ENCODE measurements around the gene MAGI2. TPM values are rescaled to one million over a fixed set of nuclear protein-coding genes. Genes with fewer than 3 reads are reported as not detected.

Gene MAGI2
- total RNA-seq, 1 experiment from 2014 or later, result 0.25 TPM

DNA sequence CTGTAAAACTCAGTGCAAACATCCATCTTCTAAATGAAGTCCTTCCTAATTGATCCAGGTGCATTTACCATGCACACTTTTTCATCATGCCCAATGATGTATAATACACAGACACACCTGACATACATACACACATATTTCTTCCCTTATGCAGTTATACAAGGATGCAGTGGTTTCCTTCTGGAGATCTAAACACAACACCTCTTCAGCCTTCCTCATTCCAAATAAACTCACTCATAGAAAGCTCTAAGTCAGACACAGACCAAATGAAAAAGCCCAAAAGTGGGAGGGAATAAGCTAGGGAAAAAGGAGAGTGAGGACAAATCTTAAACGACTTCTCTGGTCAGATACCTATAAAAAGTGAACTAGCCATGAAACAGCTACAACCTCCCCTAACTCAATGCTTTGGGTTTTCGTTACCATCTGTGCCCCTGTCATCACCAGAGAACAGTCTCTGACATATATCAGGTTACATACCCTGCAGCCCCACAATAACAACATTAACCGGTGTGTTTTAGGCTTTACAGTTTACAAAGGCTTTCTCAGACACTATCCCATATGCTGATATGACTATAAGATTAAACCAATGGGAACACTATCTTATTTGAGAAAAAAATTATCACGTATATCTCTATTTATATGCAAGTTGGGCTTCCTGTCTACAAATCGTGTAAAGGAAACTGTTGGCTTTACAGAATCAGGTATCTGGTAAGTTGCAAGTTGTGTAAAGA, 979.7 kb downstream of the MAGI2 start:
- Mint-ChIP-seq H3K27ac (ENCODE audit: unreplicated experiment) (no peak overlapping the region), H3K4me3 (ENCODE audit: unreplicated experiment) (no peak overlapping the region), H3K27me3 (ENCODE audit: insufficient read depth, unreplicated experiment) (no peaks in the 10 kb centered on the region), H3K4me1 (ENCODE audit: low read depth, unreplicated experiment) (no peaks in the 10 kb centered on the region), H3K9me3 (ENCODE audit: unreplicated experiment) (no peaks in the 10 kb centered on the region), H3K36me3 (ENCODE audit: insufficient read depth, unreplicated experiment) (no peaks in the 10 kb centered on the region)
- Histone ChIP-seq H3K27me3 (replicated peaks; ENCODE audit: control insufficient read depth, insufficient read depth, low read length) (no peaks in the 10 kb centered on the region), H3K4me1 (no peaks in the 10 kb centered on the region), H3K9me3 (no peaks in the 10 kb centered on the region), H3K36me3 (ENCODE audit: control insufficient read depth, insufficient read depth, low read length) (no peaks in the 10 kb centered on the region), H3K4me3 (ENCODE audit: low read depth, low read length) (no peak overlapping the region)
- no peak for DNase-seq
- CTCF ChIA-PET, result no interaction called here
- intact Hi-C loops (cut with micrococcal nuclease; ENCODE audit: unreplicated experiment), result no loop called here
- no TSS peak for BruUV-seq (replicated peaks)
- TF ChIP-seq CTCF (IDR thresholded peaks at IDR 0.05; ENCODE audit: insufficient read depth in 1 of 2, low read depth in 1 of 2, low read length in 1 of 2, severe bottlenecking in 1 of 2, unreplicated experiment in 1 of 2), result no peak
- POLR2A ChIA-PET, result no interaction called here

DNA sequence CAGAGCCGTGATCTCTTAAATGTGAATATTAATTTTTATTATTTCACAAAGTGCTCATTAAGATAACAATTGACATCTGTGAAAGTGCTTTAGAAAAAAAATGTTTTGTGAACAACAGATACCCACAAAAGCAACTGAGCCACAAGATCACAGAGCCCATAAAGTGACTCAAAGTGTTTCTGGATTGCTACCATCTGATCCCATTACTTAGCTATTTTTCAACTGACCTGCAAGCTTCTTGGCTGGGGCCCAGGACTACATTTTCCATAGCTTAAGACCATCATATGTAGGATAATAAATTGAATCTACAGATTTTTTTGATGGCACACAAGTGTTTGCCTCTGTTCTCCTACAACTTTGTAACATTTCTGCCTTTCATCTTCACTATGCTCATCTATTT, 980.4 kb downstream of the MAGI2 start:
- Mint-ChIP-seq H3K4me3 (ENCODE audit: unreplicated experiment) (no peak overlapping the region), H3K9me3 (ENCODE audit: unreplicated experiment) (no peaks in the 10 kb centered on the region), H3K4me1 (ENCODE audit: low read depth, unreplicated experiment) (no peaks in the 10 kb centered on the region), H3K36me3 (ENCODE audit: insufficient read depth, unreplicated experiment) (no peaks in the 10 kb centered on the region), H3K27ac (ENCODE audit: unreplicated experiment) (no peak overlapping the region), H3K27me3 (ENCODE audit: insufficient read depth, unreplicated experiment) (no peaks in the 10 kb centered on the region)
- no peak overlapping the region for H3K4me3 ChIP-seq (ENCODE audit: low read depth, low read length)
- ChIA-PET CTCF (no interaction called here), POLR2A (no interaction called here)
- no peaks in the 10 kb centered on the region for H3K36me3 ChIP-seq (ENCODE audit: control insufficient read depth, insufficient read depth, low read length)
- H3K27me3 ChIP-seq (replicated peaks; ENCODE audit: control insufficient read depth, insufficient read depth, low read length), result no peaks in the 10 kb centered on the region
- no peak for DNase-seq
- no peaks in the 10 kb centered on the region for H3K4me1 ChIP-seq
- BruUV-seq (replicated peaks), result no TSS peak
- intact Hi-C loops (cut with micrococcal nuclease; ENCODE audit: unreplicated experiment), result no loop called here
- TF ChIP-seq CTCF (IDR thresholded peaks at IDR 0.05; ENCODE audit: insufficient read depth in 1 of 2, low read depth in 1 of 2, low read length in 1 of 2, severe bottlenecking in 1 of 2, unreplicated experiment in 1 of 2), result no peak
- no peaks in the 10 kb centered on the region for H3K9me3 ChIP-seq

- H3K27me3 ChIP-seq (replicated peaks; ENCODE audit: control insufficient read depth, insufficient read depth, low read length), result no peaks in the 10 kb centered on the region
- POLR2A ChIA-PET, result no interaction called here
- no peak overlapping the region for H3K4me3 Mint-ChIP-seq (ENCODE audit: unreplicated experiment)
- H3K36me3 ChIP-seq (ENCODE audit: control insufficient read depth, insufficient read depth, low read length), result no peaks in the 10 kb centered on the region
- BruUV-seq (replicated peaks), result no TSS peak
- no peaks in the 10 kb centered on the region for H3K36me3 Mint-ChIP-seq (ENCODE audit: insufficient read depth, unreplicated experiment)
- intact Hi-C loops (cut with micrococcal nuclease; ENCODE audit: unreplicated experiment), result no loop called here
- CTCF ChIA-PET, result no interaction called here
- DNase-seq, result no peak
- H3K4me3 ChIP-seq (ENCODE audit: low read depth, low read length), result no peak overlapping the region
- no peaks in the 10 kb centered on the region for H3K9me3 ChIP-seq
- no peaks in the 10 kb centered on the region for H3K4me1 Mint-ChIP-seq (ENCODE audit: low read depth, unreplicated experiment)
- H3K4me1 ChIP-seq, result no peaks in the 10 kb centered on the region
- no peak overlapping the region for H3K27ac Mint-ChIP-seq (ENCODE audit: unreplicated experiment)
- TF ChIP-seq CTCF (IDR thresholded peaks at IDR 0.05; ENCODE audit: insufficient read depth in 1 of 2, low read depth in 1 of 2, low read length in 1 of 2, severe bottlenecking in 1 of 2, unreplicated experiment in 1 of 2), result no peak
- no peaks in the 10 kb centered on the region for H3K27me3 Mint-ChIP-seq (ENCODE audit: insufficient read depth, unreplicated experiment)
- no peaks in the 10 kb centered on the region for H3K9me3 Mint-ChIP-seq (ENCODE audit: unreplicated experiment)
These were observed 980.9 kb downstream of the MAGI2 start for GRCh38 chr7:78472519-78472918.
